Right ventricle myocardium superior (tissue), 1 donor: Measurements from ENCODE around the gene STRIP2. TPM values are rescaled to one million over a fixed set of nuclear protein-coding genes. Genes with fewer than 3 reads are reported as not detected.
A peak's percentile ranks its signal among the peaks of the same experiment; 100 is the strongest.
"Not testable (repeated sequence)": the region's sequence is repeated elsewhere in the genome, so short reads cannot be mapped to it uniquely, and the experiment has no call there.

Source experiments
- ATAC-seq: fragments of 200-7000 bp; cut with Tn5 transposase; one replicate; pipeline ENCODE4 v1.9.1; 2020; ENCODE audit warnings: mild to moderate bottlenecking; ENCODE audit not compliant: poor library complexity
- DNase-seq: peaks from one replicate; pipeline ENCODE4 v3.0.0-alpha.2; 2020
- intact Hi-C: fragments of 100-400 bp; cut with DNase I; formaldehyde crosslinking; loops from one replicate; pipeline ENCODE4 v1.11.2; 2022
- total RNA-seq: library from RNA; stranded (reverse); fragmentation: NEBNext Ultra II Directional; extraction: Animal tissue kit (Norgen Biotek cat#: 25700); gene quantifications from one replicate; pipeline ENCODE4 v1.2.1, GENCODE V29; 2021
- donor health status: DM: no; HTN: yes; CAD: no; lungs with severe emphysema.

The STRIP2 gene
- total RNA-seq, 1 donor from 2014 or later, result 16.2 TPM

DNA sequence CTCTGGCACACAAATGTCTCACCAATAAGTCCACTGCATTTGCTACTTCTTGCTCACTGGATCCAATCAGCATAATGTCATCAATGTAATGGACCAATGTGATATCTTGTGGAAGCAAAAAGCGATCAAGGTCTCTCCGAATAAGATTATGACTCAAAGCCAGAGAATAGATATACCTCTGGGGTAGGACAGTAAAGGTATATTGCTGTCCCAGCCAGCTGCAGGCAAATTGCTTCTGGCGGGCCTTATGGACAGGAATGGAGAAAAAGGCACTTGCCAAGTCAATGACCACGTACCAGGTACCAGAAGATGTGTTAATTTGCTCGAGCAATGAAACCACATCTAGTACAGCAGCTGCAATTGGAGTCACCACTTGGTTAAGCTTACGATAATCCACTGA is 13.2 kb downstream of the STRIP2 start:
- intact Hi-C loops, ATAC-seq, DNase-seq: not testable (repeated sequence)

- ATAC-seq, DNase-seq, intact Hi-C loops: not testable (repeated sequence)
Observed at GRCh38 chr7:129448608-129449007, 14.4 kb downstream of the STRIP2 start.

DNA sequence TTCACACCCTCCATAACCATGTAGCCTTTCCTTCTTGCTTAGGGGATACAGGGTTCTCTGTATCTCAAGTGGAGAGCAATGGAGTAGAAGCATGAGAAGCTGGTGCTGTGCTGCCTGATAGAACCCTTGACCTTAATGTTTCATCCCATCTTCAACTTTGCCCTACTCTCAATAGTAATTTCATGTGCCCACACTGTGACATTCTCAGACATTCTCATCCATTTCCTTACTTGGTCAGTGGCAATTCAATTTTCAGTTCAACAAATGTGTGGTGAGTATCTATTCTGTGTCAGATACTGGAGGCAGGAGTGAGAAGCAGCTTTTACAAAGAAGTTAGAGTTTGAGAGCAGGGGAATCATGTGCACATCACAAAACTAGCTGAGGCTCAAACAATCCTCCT is 16.1 kb downstream of the STRIP2 start:
- intact Hi-C loops, result no loop called here

DNA sequence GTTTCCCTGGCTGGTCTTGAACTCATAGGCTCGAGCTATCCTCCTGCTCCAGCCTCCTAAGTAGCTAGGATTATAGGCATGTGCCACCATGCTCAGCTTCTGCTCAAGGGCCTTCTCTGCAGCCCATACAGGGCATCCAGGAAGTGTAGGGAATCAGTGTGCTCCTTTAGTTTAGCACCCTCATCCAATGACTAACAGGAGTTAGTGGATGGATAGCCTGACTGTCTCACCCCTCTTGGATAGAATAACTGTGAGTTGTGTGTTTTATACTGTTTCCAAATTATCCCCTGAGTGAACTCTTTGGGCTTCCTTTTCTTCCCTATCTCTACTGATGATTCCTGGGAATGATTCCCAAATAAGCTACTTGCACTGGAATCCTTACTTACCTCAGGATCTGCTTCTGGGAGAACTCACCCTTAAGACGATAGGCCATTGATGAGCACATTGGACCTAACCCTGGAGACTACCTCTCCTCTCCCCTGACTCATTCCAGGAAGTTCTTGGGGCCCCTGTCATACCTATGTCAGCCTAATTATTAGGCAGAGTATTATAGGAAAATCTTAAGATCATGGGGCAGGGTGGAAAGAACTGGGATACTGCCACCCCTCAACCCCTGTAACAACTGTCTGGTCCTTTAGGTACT is 18.5 kb downstream of the STRIP2 start:
- no peak for ATAC-seq
- intact Hi-C loops, result no loop called here

More for the DNA sequence above, 16.1 kb downstream of the STRIP2 start:
- DNase-seq, result no peak
- no peak for ATAC-seq

DNA sequence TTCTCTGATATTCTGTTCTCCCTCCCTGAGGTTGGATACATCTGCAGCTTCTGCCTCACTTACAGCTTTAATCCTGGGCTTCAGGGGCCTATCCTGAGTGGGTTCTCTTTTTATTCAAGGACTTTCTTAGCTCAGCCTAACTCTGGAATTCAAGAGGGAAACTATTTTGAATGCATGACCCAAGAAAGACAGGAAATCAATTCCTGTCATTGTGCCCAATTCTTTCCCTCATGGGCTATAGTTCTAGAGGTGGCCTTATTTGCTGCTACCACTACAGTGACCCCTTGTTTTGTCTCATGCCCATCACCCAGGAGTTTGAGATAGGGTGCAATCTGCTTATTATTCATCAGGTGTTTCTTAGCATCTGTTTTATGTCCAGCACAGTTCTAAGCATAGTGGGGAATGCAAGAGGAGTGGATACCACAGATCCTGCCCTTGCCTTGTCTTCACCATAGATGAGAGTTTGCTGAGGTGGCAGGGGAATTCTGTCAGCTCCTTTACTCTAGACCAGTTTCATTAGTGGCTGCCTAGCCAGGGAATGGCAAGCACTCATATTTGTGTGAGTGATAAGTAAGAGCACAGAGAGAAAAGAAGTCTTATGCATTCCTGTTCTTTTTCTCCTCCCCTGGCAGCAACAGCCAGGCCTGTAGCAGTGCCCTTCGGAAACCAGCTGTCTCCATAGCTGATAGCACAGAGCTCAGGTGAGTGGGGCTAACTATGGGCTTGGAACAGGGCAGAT is 19.4 kb downstream of the STRIP2 start:
- ATAC-seq, result peak; percentile 87
- intact Hi-C loops, result no loop called here
- no peak for DNase-seq

More for the DNA sequence above, 18.5 kb downstream of the STRIP2 start:
- DNase-seq, result no peak

DNA sequence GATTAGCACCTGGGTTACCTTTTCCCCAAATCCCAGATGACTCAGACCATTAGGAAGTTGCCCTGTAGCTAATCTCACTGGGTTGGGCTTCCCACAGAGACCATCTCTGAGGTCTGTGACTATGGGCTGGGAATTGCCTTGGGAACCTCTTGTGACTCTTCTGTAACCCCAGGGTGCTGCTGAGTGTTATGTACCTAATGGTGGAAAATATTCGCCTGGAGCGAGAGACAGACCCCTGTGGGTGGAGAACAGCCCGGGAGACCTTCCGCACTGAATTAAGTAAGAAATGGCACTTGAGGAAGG is 20.0 kb downstream of the STRIP2 start:
- ATAC-seq (no peak), DNase-seq (no peak)
- intact Hi-C loops, result no loop called here

DNA sequence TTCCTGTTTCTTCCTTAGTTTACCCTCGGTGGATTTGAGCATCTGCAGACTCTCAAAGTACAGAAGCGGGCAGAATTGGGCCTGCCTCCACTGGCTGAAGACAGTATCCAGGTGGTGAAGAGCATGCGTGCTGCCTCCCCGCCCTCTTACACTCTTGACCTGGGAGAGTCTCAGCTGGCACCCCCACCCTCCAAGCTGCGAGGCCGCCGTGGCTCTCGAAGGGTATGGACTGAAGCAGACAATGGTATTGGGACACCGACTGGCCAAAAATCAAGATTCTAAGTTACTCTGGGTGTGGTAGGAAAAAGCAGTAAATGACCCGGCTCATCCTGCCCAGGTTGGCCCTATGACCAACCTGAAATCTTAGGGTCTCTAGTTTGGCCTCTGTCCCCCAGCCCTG is 22.2 kb downstream of the STRIP2 start:
- DNase-seq (no peak), ATAC-seq (no peak)
- intact Hi-C loops, result no loop called here

GRCh38 chr7:129457101-129457500 is 22.9 kb downstream of the STRIP2 start:
- ATAC-seq, result no peak
- intact Hi-C loops, result no loop called here
- DNase-seq, result no peak

- intact Hi-C loops, result no loop called here
- ATAC-seq, result no peak
- DNase-seq, result no peak
Observed at GRCh38 chr7:129458171-129458570, 23.9 kb downstream of the STRIP2 start.

DNA sequence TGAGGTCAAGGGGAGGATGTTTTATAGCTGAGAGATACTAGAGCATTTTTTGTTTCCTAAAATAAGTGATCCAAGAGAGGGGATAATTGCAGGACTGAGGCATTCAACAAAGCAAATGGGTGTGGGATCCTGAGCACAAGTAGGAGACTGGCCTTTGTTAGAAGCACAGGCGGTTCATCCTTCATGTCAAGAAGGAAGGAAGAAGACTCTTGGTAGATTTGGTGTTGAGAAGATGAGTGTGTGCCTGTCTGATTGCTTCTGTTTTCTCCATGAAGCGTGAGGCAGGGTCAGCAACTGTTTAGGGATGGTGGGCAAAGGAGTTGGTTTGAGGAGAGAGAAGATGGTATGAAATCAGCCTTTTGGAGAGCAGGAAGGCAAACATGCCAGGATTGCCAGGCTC is 27.6 kb downstream of the STRIP2 start:
- ATAC-seq (no peak), DNase-seq (no peak)
- intact Hi-C loops, result no loop called here

- intact Hi-C loops, result no loop called here
- DNase-seq, result no peak
- no peak for ATAC-seq
Observed at GRCh38 chr7:129462420-129462819, 28.2 kb downstream of the STRIP2 start.

GRCh38 chr7:129464194-129464593 is 30.0 kb downstream of the STRIP2 start:
- DNase-seq, result no peak
- intact Hi-C loops, result no loop called here
- ATAC-seq, result peak; percentile 43

- ATAC-seq (no peak), DNase-seq (no peak)
- intact Hi-C loops, result no loop called here
Observed at GRCh38 chr7:129465080-129465479, 30.8 kb downstream of the STRIP2 start.

DNA sequence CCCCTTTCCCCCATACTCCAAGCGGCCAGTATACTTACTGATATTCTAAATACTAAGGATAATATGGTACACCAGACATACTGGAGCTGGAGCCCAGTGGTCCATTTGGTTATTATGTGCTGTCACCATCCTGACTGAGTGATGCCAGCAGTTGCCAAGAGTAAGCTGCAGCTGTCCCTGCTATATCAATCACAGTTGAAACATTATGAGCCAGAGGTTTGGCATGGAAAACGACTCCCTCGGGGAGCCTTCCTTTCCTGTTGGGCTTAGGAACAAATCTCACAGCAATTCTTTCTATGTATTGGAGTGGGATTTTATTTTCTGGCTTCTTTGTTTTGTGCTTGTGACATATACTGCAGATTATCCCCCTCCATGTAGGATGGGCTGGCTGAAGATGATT is 32.6 kb downstream of the STRIP2 start:
- intact Hi-C loops, result no loop called here
- ATAC-seq, result peak; percentile 33
- no peak for DNase-seq

- intact Hi-C loops, result no loop called here
- DNase-seq, result no peak
- peak; percentile 42 for ATAC-seq
Observed at GRCh38 chr7:129468087-129468486, 33.9 kb downstream of the STRIP2 start.

DNA sequence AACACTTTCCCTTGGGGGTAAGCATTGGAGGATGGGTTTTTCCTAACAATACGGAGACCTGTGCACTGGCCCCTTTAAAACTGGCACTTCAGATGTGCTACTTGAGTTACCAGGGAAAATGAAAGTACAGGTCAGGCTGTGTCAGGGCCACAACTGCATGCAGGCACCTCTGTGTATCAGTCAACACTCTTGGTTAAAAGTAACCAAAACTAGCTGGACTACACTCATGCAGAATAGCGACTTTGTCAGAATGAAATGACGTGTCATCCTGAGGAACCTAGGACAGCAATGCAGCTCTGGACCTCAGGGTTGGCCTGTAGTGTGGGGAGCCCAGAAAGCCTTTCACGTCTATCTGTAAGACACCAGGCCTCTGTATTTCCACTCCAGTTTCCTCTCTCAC is 34.3 kb downstream of the STRIP2 start:
- intact Hi-C loops, result no loop called here
- peak; percentile 25 for ATAC-seq
- DNase-seq, result no peak

GRCh38 chr7:129469930-129470329 is 35.7 kb downstream of the STRIP2 start:
- intact Hi-C loops, result loop anchor here (5.0 kb wide), 1 partner anchor 253 kb away; no protein-coding TSS in a partner anchor
- no peak for ATAC-seq
- DNase-seq, result no peak

DNA sequence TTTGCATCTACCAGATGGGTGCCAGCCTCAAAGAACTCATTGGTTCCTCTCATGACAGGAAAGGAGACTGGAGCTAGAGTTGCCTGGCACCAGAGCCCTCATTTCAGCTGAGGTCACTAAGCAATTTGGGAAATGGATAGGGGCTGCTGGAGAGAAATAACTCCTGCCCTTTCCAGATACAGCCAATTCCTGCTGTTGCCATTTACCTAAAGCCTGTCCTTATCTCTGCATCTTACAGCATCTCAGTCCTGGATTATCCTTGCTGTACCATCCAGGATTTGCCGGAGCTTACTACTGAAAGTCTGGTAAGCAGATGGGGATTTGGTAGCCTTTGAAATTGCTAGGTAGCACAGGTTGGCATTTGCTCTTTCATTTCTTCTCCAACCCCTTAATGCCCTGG is 36.2 kb downstream of the STRIP2 start:
- intact Hi-C loops, result loop anchor here (5.0 kb wide), 1 partner anchor 253 kb away; no protein-coding TSS in a partner anchor
- ATAC-seq (no peak), DNase-seq (no peak)

DNA sequence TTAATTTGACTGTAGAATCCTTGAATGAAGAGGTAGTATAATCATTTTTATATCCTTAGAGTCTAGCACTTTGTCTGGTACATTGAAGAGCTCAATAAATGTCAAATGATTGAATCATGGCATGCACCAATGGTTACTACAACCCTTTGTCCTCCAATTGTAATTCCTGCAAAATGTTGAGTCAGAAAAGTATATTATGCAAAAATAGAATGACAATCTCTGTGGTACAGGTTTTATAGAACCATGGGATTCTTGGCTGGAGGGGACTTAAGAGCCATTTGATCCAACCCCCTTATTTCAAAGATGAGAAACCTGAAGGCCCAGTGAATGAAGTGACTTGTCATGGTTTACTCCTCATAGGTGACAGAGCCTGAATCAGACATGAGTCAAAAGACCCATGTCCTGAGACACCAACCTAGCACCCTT is 37.2 kb downstream of the STRIP2 start:
- DNase-seq, result no peak
- intact Hi-C loops, result loop anchor here (5.0 kb wide), 1 partner anchor 254 kb away; no protein-coding TSS in a partner anchor
- no peak for ATAC-seq

DNA sequence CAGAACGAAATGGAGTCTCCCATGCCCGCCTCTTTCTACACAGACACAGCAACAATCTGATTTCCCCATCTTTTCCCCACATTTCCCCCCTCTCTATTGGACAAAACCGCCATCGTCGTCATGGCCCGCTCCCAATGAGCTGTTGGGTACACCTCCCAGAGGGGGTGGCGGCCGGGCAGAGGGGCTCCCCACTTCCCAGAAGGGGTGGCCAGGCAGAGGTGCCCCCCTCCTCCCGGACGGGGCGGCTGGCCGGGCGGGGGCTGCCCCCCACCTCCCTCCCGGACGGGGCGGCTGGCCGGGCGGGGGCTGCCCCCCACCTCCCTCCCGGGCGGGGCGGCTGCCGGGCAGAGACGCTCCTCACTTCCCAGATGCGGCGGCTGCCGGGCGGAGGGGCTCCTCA is 41.7 kb downstream of the STRIP2 start:
- ATAC-seq, intact Hi-C loops, DNase-seq: not testable (repeated sequence)
